ENCODE data around the gene MFSD6.
"Not testable (repeated sequence)": the region's sequence is repeated elsewhere in the genome, so short reads cannot be mapped to it uniquely, and the experiment has no call there.

Gene MFSD6

DNA sequence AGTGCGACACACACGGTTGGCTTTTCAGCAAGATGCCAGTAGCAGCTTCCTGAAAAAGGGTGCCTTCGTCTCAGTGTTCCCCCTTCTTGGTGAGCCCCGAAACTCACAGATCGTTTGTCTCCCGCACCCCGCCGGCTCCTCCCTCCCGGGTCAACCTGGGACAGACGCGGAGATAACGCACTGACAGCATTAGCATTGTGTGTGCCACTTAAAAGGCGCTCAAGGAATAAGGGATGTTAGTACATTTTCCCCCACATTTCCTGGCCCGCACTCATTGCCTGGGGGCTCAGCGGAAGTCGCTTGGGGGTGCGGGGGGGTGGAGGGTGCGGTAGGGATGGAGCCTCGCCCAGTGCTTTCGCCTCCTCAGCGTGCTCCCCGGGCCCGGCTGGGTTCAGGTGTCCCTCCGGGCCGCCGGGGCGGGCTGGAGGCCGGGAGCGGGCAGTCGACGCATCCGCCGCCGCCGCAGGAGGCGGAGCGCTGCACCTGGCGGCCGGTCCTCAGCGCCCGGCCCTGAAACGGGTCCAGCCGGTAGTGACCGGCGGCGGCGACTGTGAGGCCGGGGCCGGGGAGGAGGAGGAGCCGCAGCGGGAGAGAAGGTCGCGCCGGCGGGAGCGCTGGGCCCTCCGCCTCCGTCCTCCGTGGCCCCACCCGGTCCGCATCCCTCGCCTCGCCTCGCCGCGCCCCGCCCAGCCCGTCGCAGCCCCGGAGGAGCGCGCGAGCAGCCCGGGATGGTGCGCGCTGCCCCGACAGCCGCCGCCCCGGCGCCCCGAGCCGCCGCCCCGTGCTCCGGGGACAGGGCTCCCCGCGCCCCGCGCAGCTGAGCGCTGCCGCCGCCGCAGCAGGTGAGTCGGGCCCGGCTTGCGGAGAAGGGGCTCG is at the start of gene MFSD6:
Gene MFSD6, plus strand, starts transcription at position 694 of the 876 bp plus-strand sequence. CDS start 27,675 bp downstream, outside the sequence.
- peak; percentile 48 for DNase-seq (ENCODE audit: insufficient read length, low spot score)
- FAIRE-seq = peak; percentile 80

DNA sequence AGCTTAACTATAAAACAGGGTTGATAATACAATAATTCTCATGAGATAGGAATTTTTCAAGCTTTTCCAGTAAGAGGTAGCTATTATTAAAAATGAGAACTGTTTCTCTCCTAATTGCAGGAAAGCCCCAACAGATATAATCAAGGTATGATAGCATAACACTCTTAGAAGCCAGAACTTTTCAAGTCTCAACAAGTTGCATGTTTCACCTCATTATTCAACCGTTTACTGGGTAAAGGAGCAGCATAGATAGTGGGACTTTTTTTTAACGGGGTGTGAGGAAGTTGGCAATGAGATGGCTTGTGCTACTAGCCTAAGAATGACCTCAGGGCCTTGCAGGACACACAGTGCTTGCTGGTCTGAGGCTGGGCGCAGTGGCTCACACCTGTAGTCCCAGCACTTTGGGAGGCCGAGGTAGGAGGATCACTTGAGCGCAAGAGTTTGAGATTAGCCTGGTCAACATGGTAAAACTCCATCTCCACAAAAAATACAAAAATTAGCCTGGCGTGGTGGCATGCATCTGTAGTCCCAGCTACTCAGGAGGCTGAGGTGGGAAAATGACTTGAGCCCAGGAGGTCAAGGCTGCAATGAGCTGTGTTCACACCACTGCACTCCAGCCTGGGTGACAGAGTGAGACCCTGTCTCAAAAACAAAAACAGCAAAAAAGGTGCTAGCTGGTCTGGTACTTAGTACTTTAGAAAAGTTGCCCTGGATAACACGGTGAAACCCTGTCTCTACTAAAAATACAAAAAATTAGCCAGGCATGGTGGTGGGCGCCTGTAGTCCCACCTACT is 49.3 kb upstream of the MFSD6 start:
- not testable (repeated sequence) for DNase-seq (ENCODE audit: insufficient read length, low spot score)
- peak; percentile 51 for FAIRE-seq

DNA sequence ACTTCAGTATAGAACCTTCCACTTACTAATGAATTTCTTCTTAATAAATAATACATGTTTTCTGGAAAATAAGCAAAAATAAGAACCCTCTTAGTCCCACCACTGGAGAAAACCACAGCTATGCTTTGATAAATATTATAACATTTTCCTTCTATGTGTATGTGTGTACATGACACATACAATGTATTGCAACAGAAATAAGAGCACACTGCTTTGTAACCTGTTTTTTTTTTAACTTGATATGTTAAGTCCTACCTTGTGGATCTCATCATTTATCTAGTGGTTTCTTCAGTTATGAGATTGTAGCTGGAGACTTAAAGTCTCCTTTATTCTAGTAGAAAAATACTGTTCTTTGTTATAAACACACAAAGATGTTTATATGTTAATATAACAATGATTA is 47.6 kb upstream of the MFSD6 start:
- DNase-seq (ENCODE audit: insufficient read length, low spot score) (no peak), FAIRE-seq (peak; percentile 48)

DNA sequence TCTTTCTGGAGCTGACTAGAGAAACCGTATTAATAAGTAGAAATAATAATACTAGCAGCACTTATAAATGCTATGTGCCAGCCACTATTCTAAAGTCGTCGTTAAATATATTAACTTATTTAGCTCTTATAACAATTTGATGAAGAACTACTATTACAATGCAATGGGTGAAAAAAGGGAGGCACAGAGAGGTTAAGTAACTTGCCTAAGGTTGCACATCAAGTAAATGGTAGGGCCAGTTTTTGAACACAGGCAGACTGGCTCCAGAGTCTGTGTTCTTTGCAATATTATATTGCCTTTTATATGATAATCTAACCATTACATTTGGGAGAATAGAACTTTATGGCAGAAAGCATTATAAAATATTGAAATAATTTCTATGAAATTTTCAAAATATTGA is 47.2 kb upstream of the MFSD6 start:
- no peak for FAIRE-seq
- no peak for DNase-seq (ENCODE audit: insufficient read length, low spot score)

DNA sequence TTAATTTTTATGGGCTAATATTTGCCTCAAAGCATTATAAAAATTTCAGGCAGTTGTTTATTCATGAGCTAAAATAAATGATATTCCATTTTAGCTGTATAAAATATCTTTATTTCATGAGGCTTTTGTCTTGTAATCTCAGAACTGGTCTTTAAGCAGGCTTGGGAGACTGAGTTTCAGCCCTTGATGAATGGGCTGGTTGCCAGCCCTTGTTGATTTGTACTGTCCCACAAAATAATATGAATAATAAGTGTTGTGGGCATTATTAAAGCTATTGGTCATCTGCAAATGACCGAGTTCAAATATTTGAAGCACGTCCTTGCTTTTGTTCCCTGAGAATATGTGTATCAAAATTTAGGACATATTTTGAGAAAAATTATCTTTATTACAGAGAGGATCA is 46.6 kb upstream of the MFSD6 start:
- DNase-seq (ENCODE audit: insufficient read length, low spot score) (no peak), FAIRE-seq (no peak)

DNA sequence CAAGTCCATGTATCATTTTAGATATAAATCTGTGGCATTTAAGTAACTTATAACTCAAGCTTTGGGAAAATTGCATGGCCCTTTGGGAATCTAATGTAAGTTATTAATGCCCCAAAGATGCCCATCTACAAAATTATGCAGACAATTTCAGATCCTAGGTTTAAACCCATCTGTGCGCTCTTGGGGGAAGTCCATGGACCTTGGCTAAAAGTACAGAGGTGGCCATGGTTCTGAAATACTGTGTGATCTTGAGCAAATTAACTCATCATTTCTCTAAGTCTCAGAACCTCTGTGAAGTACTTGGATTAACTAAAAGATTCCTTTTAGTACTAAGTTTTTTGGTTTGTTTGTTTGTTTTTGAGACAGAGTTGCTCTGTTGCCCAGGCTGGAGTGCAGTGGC is 45.3 kb upstream of the MFSD6 start:
- no peak for FAIRE-seq
- no peak for DNase-seq (ENCODE audit: insufficient read length, low spot score)

DNA sequence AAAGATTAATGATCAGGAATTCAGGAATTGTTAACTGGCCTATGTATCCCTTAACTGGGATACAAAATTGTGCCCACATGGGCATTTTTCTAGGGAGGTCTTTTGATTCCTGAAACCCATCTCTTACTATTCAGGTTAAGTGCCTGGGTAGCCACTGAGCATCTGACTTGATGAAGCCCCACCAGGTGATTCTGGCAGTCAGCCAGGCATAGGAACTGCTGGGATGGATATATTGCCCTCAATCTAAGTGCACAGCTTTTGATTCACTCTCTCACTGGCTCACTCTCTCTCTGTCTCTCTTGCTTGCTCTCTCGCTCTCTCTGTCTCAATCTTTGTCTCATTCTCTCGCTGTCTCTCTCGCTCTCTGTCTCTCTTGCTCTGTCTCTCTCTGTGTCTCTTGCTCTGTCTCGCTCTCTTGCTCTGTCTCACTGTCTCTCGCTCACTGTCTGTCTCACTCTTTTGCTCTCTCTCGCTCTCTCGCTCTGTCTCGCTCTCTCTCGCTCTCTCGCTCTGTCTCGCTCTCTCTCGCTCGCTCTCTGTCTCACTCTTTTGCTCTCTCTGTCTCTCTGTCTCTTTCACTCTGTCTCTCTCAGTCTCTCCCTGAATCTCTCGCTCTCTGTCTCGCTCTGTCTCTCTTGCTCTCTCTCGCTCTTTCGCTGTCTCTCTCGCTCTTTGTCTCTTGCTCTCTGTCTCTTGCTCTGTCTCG is 42.5 kb upstream of the MFSD6 start:
- FAIRE-seq = no peak
- no peak for DNase-seq (ENCODE audit: insufficient read length, low spot score)

DNA sequence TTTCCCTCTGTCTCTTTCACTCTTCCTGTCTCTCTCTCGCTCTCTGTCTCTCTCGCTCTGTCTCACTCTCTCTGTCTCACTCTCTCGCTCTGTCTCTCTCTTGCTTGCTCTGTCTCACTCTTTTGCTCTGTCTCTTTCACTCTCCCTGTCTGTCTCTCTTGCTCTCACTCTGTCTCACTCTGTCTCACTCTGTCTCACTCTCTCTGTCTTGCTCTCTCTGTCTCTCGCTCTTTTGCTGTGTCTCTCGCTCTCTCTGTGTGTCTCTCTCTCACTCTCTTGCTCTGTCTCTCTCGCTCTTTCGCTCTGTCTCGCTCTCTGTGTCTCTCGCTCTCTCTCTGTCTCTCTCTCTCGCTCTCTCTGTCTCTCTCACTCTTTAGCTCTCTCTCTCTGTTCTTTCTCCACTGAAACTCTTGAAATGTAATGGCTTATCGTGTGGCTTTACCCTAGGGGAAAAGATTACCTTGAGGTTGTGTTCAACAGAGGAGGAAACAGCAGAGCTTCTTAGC is 41.9 kb upstream of the MFSD6 start:
- DNase-seq (ENCODE audit: insufficient read length, low spot score) (no peak), FAIRE-seq (no peak)

DNA sequence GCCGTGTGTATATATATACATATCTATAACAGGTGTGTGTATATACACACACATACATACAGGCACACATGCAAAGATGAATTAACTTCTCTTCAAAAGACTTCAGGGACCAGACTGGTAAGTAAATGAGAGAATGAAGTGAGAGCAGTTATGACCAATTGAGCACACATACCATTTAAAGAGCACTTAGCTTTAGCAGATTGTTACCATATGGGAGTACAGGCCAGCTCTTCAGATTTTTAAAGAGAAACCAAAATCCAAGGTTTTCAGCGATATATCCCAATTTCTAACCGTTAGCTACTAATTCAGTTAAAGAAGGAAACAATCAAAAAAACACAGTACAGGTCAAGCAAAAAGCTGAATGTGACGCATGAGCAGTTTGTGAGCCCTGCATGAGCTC is 41.1 kb upstream of the MFSD6 start:
- FAIRE-seq = no peak
- no peak for DNase-seq (ENCODE audit: insufficient read length, low spot score)

DNA sequence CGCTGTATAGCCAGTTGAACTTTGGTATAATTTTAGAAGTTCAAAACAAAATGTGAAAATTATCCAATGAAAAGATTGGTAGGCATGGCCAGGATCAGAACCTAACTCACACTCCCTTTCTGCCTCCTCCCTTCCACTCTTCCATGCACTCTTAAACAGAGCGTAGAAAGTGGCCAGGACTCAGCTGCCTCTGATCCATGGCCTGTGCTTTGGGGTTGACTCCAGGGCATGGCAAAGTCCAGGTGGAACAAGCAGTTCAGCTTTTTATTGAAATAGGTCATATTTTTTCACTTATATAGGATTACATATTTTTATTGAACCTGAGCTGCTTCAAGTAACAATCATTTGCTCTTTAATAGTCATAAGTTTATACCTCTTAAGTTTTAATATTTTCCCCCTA is 38.5 kb upstream of the MFSD6 start:
- FAIRE-seq = no peak
- no peak for DNase-seq (ENCODE audit: insufficient read length, low spot score)

DNA sequence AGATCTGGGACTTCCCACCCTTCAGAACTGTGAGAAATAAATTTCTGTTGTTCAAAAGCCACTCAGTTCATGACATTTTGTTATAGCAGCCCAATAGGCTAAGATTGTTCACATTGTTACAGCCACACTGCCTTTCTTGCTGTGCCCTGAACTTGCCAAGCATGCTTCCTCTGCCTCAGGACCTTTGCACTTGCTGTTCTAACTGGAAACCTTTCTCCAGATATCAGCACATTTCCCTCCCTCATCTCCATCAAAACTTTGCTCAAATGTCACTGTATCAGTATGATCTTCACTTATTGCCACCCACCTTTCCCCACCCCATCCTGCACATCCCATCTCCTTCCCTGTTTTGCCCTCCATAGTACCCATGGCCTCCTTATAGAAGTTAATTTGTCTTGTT is 32.1 kb upstream of the MFSD6 start:
- DNase-seq (ENCODE audit: insufficient read length, low spot score) (no peak), FAIRE-seq (no peak)

DNA sequence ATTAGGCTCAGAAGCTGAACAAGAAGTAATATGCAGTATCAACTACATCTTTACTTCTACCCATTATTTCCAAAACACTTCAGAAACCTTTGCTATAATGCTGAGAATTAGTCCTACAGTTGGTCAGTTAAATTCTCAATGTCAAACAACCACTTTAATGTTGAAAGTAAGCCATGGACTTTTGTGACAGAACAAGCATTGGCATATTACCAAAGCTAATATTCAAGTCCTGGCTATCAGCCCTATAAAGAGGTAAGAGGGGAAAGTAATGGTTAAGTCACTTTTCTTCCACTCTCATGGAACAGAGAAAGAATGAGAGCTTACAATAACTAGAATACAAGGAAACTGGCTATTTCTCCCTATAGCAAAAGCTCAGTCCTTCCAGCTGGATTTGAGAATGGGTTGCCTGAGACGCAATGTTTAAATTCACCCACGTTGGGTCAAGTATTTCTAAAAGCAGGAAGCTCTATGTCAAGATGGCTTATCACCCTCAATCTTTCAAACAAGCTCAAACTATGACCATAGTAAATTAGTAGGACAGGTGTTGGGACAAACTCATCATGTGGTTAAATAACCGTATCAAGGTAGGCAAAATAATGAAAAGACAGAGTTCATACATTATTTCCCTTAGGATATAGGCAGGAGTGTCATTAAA is 31.4 kb upstream of the MFSD6 start:
- no peak for FAIRE-seq
- no peak for DNase-seq (ENCODE audit: insufficient read length, low spot score)

DNA sequence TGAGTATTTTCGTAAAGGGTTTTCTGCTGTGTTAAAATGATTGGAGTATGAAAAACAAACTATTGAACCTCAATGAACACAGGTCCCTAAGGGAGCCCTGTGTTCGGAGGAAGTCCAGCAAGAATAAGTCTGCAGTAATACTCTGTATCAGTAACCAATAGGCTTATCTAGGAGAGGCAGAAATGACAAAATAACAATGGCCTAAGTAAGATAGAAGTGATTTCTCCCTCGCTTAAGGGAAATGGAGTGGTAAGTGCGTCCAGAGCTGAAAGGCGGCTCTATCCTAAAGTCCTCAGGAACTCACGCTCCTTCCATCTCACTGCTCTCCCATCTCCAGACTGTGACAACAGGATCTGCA is 29.3 kb upstream of the MFSD6 start:
- FAIRE-seq (no peak), DNase-seq (ENCODE audit: insufficient read length, low spot score) (no peak)

DNA sequence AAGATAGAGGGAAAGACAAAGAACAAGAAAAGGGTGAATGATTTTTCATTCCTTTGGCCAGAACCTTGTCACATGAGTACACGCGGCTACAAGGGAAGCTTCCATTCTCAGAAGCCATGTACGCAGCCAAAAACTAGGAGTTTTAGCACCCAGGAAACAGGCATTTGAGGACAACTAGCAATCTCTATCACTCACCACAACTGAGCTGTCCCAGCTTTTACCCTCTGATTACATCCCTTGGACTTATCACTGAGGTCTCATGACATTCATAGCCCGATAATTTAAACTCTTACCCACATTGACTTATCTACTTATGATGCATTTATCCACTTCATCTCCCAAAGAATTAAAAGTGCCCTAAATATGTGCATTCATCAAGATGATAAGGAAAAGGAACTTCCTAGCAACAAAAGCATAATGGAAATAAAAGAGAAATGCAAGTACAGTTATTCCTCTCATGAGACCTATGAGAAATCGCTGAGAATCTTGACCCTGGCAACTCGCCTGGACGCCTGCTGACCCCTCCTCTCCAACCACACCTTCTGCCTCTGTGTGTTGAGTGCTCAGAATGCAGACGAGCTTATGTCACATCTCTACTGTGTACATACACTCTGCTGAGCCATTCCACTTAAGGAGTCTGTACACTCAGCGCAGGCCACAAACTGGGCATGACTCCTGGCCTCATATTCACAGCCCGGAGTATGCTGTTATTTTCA is 28.7 kb upstream of the MFSD6 start:
- DNase-seq (ENCODE audit: insufficient read length, low spot score) (no peak), FAIRE-seq (no peak)

DNA sequence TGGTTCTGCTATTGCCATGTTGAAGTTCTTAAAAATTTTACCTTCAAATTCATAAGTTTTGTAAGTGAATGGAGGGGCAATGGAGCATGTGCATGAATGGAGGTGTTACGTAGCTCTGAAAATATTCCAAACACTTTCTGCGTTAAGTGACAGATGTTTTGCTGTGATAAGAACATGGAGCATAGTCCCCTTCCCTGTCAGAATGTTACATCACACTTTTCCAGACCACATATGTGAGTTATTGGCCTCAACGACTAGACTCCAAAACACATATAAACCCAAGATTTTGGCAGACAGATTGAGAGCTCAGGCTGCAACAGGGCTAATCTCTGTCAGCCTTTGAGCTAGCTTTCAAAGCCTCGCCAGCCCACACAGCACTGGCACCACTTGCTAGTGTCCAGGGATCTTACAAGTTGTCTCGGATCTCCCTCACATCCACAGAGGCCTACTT is 27.2 kb upstream of the MFSD6 start:
- DNase-seq (ENCODE audit: insufficient read length, low spot score) = no peak
- no peak for FAIRE-seq

DNA sequence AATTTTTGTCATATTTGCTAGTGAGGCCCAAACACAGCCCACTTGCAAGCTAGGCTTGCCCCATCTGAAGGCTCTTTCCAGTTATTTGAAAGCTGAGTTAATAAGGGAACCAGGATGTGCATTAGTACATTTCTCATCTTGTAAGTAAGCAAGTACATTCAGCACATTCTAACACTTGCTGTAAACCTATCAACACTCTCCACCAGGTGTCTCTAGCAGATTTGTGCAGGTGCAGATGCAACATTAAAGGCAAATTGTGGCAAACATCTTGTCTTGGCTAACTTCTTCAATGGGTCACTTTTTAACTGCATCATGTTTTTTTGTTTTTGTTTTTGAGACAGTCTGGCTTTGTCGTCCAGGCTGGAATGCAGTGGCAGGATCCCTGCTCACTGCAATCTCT is 25.3 kb upstream of the MFSD6 start:
- peak; percentile 89 for FAIRE-seq
- DNase-seq (ENCODE audit: insufficient read length, low spot score) = peak; percentile 38

DNA sequence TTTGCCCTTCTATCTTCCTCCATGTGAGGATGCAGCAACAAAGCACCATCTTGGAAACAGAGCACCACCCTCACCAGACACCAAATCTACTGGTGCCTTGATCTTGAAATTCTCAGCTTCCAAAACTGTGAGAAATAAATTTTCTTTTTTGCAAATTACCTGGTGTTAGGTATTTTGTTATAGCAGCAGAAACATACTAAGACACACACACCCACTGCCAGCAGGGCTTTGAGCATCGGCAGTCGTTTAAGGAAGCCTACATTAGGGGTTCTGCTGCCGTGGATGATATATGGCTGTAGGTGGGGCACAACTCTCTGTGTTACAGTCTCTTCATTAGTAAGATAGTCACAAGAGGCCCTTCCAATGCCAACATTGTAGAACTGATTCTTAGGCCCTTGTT is 20.7 kb upstream of the MFSD6 start:
- FAIRE-seq (no peak), DNase-seq (ENCODE audit: insufficient read length, low spot score) (no peak)

DNA sequence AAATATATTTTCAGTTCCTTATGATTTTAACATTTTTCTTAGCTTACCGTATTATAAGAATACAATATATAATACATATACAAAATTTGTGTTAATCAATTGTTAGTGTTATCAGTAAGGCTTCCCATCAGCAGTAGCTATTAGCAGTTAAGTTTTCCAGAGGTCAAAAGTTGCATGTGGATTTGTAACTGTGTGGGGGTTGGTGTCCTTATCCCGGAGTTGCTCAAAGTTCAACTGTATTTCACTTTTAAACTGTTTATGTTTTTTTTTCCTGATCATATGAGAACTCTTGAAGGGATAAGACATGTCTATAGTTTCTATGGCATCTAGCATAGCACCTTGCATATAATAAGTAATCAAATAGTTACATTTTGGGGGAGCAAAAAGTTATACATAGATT is 11.9 kb upstream of the MFSD6 start:
- no peak for DNase-seq (ENCODE audit: insufficient read length, low spot score)
- FAIRE-seq = peak; percentile 14

DNA sequence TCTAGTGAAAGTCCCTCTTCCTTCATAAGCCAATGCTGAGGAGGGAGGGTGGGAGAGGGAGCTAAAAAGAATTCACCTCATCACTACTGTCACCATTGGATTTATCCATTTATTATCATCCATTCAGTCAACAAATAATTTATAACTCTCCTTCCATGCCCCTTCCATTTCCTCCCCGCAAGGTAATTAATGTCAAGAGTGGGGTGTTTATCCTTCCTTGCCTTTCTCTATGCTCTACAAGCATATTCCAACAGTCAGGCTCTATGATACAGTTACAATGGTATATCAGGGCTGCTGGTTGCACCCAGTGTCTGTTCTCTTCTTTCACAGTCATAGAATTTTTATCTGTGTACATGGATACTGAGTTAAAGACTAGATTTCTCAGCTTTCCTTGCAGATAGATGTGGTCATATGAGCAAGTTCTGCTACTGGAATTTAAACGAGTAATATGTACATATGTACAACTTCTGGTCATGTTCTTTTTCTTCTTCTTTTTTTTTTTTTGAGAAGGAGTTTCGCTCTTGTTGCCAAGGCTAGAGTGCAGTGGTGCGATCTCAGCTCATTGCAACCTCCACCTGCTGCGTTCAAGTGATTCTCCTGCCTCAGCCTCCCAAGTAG is 5.1 kb upstream of the MFSD6 start:
- FAIRE-seq = no peak
- no peak for DNase-seq (ENCODE audit: insufficient read length, low spot score)

DNA sequence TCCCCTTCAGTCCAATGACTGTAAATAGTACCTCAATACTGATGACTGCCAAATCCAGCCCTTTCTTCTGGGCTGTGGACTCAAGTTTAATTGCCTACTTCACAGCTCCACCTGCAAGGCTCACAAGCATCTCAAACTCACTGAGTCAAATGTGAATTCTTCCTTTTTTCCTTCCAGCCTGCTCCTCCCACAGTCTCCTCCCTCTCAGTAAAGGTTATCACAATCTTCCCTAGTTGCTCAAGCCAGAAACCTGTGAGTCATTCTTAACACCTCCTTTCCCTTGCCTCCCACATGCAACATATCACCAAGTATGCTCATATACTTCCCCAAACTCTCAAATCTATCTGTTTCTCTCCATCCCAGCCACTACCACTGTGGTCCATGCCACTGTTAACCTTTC is 3.7 kb upstream of the MFSD6 start:
- FAIRE-seq = no peak

More for the DNA sequence above, 3.7 kb upstream of the MFSD6 start:
- DNase-seq (ENCODE audit: insufficient read length, low spot score) = no peak
